Hematopoietic multipotent progenitor cell (in vitro differentiated cells): ENCODE results near the gene GJD2. TPM values are rescaled to one million over a fixed set of nuclear protein-coding genes. Genes with fewer than 3 reads are reported as not detected.
A peak's percentile ranks its signal among the peaks of the same experiment; 100 is the strongest.

Experiments used
- DNase-seq, 3 donors: peaks; one replicate each; pipeline ENCODE4 v3.0.0-alpha.2; 2011 to 2015; ENCODE audit warnings: low read depth in 2 of 3, low spot score in 2 of 3
- total RNA-seq: library from RNA; depleted of rRNA; stranded (reverse); fragments of >200 nt; gene quantifications from one replicate; pipeline ENCODE4 v1.2.3, GENCODE V29; 2012

Gene GJD2
- total RNA-seq, 1 donor = not detected

GRCh38 chr15:34773917-34774316 lies 19.1 kb upstream of the GJD2 start:
- DNase-seq = no peak

- DNase-seq = no peak
These were observed 18.2 kb upstream of the GJD2 start for GRCh38 chr15:34773013-34773412.

GRCh38 chr15:34772312-34772711 lies 17.5 kb upstream of the GJD2 start:
- no peak for DNase-seq

GRCh38 chr15:34769711-34770110 lies 14.9 kb upstream of the GJD2 start:
- no peak for DNase-seq

- no peak for DNase-seq
These were observed 13.7 kb upstream of the GJD2 start for GRCh38 chr15:34768530-34768929.

GRCh38 chr15:34765741-34766140 lies 10.9 kb upstream of the GJD2 start:
- DNase-seq = no peak

GRCh38 chr15:34760909-34761308 lies 6.1 kb upstream of the GJD2 start:
- no peak for DNase-seq

- no peak for DNase-seq
These were observed 5.2 kb upstream of the GJD2 start for GRCh38 chr15:34759992-34760391.

GRCh38 chr15:34759347-34759746 lies 4.5 kb upstream of the GJD2 start:
- no peak for DNase-seq

GRCh38 chr15:34757262-34757661 lies 2.5 kb upstream of the GJD2 start:
- no peak for DNase-seq

- no peak for DNase-seq
These were observed 598 bp upstream of the GJD2 start for GRCh38 chr15:34755419-34755773.

GRCh38 chr15:34754171-34754601 lies 612 bp downstream of the GJD2 start:
- DNase-seq = no peak

GRCh38 chr15:34753236-34753894 lies 1.4 kb downstream of the GJD2 start:
- peak in 2 of 3 donors; percentile 3 to 5 for DNase-seq

GRCh38 chr15:34749691-34750090 lies 5.1 kb downstream of the GJD2 start:
- DNase-seq = no peak

- DNase-seq = no peak
These were observed 15.5 kb downstream of the GJD2 start for GRCh38 chr15:34739346-34739745.

- DNase-seq = no peak
These were observed 16.8 kb downstream of the GJD2 start for GRCh38 chr15:34738002-34738401.

- DNase-seq = no peak
These were observed 17.3 kb downstream of the GJD2 start for GRCh38 chr15:34737477-34737876.

GRCh38 chr15:34734303-34734702 lies 20.5 kb downstream of the GJD2 start:
- DNase-seq = no peak

- DNase-seq = no peak
These were observed 21.2 kb downstream of the GJD2 start for GRCh38 chr15:34733621-34734020.

GRCh38 chr15:34732430-34732829 lies 22.4 kb downstream of the GJD2 start:
- DNase-seq = no peak

GRCh38 chr15:34730701-34731100 lies 24.1 kb downstream of the GJD2 start:
- DNase-seq = no peak

GRCh38 chr15:34729886-34730285 lies 24.9 kb downstream of the GJD2 start:
- no peak for DNase-seq

GRCh38 chr15:34729056-34729455 lies 25.7 kb downstream of the GJD2 start:
- no peak for DNase-seq
